ENCODE results near the gene PPFIA3. TPM values are rescaled to one million over a fixed set of nuclear protein-coding genes. Genes with fewer than 3 reads are reported as not detected.

Gene PPFIA3
- total and polyA plus RNA-seq, 2 of the 8 experiments (the other 6 are each of a cell fraction or from before 2014, with no cell fraction given), result 15.9 to 25.3 TPM

DNA sequence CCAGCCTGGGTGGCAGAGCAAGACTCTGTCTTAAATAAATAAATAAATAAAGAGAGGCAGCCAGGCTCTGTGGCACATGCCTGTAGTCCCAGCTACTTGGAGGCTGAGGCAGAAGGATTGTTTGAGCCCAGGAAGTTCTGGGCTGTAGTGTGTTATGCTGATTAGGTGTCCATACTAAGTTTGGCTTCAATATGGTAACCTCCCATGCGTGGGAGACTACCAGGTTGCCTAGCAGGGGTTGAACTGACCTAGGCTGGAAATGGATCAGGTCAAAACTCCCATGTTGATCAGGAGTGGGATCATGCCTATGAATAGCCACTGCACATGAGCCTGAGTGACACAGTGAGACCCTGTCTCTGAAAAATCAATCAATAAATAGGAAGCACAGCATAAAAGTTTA is 38.1 kb upstream of the PPFIA3 start (continued):
- TF ChIP-seq GABPA (IDR thresholded peaks at IDR 0.05; ENCODE audit: borderline replicate concordance, insufficient read depth, low read length) (no peak), HDAC6 (IDR thresholded peaks at IDR 0.05; ENCODE audit: low read depth, low read length) (no peak), SUZ12 (IDR thresholded peaks at IDR 0.05; ENCODE audit: low read length) (no peak), POU5F1 (IDR thresholded peaks at IDR 0.05; ENCODE audit: low read depth, low read length) (no peak), CREB1 (IDR thresholded peaks at IDR 0.05) (no peak)

Data from H1 (cell line).